Tibial nerve (tissue), 4 donors: ENCODE results near the gene NOC4L.

ENCODE experiments used
- CTCF ChIP-seq, 5 experiments: fragments of 200-600 bp in 3 of 5; fragments of 450-650 bp in 2 of 5; sonication (generic) in 3 of 5; IDR thresholded peaks; one replicate each; pipeline ENCODE4 v1.5.1; 2016 to 2019; ENCODE audit warnings: antibody characterized with exemption in 5 of 5, mild to moderate bottlenecking in 3 of 5, moderate library complexity in 2 of 5
- EP300 ChIP-seq, 2 donors: sonication (generic); formaldehyde crosslinking; IDR thresholded peaks; one replicate each; pipeline ENCODE4 v1.6.1; 2017; ENCODE audit warnings: antibody characterized with exemption in 2 of 2, mild to moderate bottlenecking in 1 of 2

DNA sequence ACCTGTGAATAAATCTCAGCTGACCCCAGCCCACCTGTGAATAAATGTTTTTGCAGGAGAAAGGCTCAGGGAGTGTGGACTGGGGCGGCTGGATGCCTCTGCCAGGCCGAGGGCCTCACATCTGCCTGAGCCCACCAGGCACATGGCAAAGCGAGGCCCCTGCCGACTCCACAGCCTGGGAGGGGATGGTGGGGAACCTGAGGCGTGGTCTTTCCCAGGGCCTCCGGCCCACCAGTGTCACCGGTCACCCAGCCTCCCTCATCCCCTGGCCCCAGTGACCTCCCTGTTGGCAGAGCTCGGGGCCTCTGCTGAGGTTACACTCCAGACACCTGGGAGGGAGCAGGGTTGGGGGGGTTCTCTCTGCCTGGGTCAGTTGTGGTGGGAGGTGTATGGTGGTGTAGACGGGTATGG is 8.2 kb downstream of the NOC4L start:
- TF ChIP-seq CTCF (IDR thresholded peaks at IDR 0.05) (no peak), EP300 (IDR thresholded peaks at IDR 0.05) (no peak)
